WTC11 (cell line): ENCODE measurements around the gene FBXO9. TPM values are rescaled to one million over a fixed set of nuclear protein-coding genes. Genes with fewer than 3 reads are reported as not detected.
A peak's percentile ranks its signal among the peaks of the same experiment; 100 is the strongest.

Experiments used
- ATAC-seq: fragments of 200-7000 bp; cut with Tn5 transposase; 2 replicates; pipeline ENCODE4 v1.10.0; 2021; ENCODE audit warnings: mild to moderate bottlenecking, moderate library complexity
- CTCF ChIA-PET: fragments of 300-600 bp; sonication (Branson Sonifier 250); formaldehyde crosslinking; loops from one replicate; lab custom pipeline; 2021; ENCODE audit warnings: antibody characterized with exemption; lab: Charles Lee
- POLR2A ChIA-PET: fragments of 350-600 bp; sonication (Branson Sonifier 250); formaldehyde crosslinking; loops from one replicate; lab custom pipeline; 2021; ENCODE audit warnings: antibody characterized with exemption; lab: Charles Lee
- DNase-seq: peaks from one replicate; pipeline ENCODE4 v3.0.0; 2021; ENCODE audit warnings: low spot score
- H3K27ac Mint-ChIP-seq: 2 replicates; pipeline ENCODE4 v1.8.0; 2021; ENCODE audit warnings: mixed read lengths
- H3K27me3 Mint-ChIP-seq: 2 replicates; pipeline ENCODE4 v1.8.0; 2021; ENCODE audit warnings: low read depth, mild to moderate bottlenecking, moderate library complexity, mixed read lengths
- H3K36me3 Mint-ChIP-seq: 2 replicates; pipeline ENCODE4 v1.8.0; 2021; ENCODE audit warnings: mixed read lengths
- H3K4me1 Mint-ChIP-seq: 2 replicates; pipeline ENCODE4 v1.8.0; 2022; ENCODE audit warnings: mixed read lengths
- H3K4me3 Mint-ChIP-seq: 2 replicates; pipeline ENCODE4 v1.8.0; 2021; ENCODE audit warnings: mild to moderate bottlenecking, moderate library complexity, mixed read lengths
- H3K9me3 Mint-ChIP-seq: 2 replicates; pipeline ENCODE4 v1.8.0; 2021; ENCODE audit warnings: mixed read lengths
- ATF1 ChIP-seq: sonication (generic); formaldehyde crosslinking; IDR thresholded peaks from 2 replicates; pipeline ENCODE4 v1.8.1; 2023; ENCODE audit warnings: mild to moderate bottlenecking, moderate library complexity, missing genetic modification reagents
- CDX4 ChIP-seq: fragments of 250-450 bp; sonication (Bioruptor Pico); IDR thresholded peaks from 2 replicates; pipeline ENCODE4 v1.9.0; 2021; ENCODE audit warnings: moderate library complexity, mild to moderate bottlenecking, inconsistent platforms, borderline replicate concordance
- GABPB1 ChIP-seq: sonication (generic); formaldehyde crosslinking; IDR thresholded peaks from 2 replicates; pipeline ENCODE4 v1.8.1; 2023; ENCODE audit warnings: mild to moderate bottlenecking, missing genetic modification reagents
- HMGA2 ChIP-seq: fragments of 250-450 bp; sonication (Bioruptor Pico); IDR thresholded peaks from 2 replicates; pipeline ENCODE4 v1.4.0; 2021; ENCODE audit warnings: mild to moderate bottlenecking, moderate library complexity
- KAT7 ChIP-seq: sonication (generic); formaldehyde crosslinking; IDR thresholded peaks from 2 replicates; pipeline ENCODE4 v1.8.1; 2023; ENCODE audit warnings: missing genetic modification reagents, mild to moderate bottlenecking, borderline replicate concordance
- MYBL2 ChIP-seq: sonication (generic); formaldehyde crosslinking; IDR thresholded peaks from 2 replicates; pipeline ENCODE4 v1.8.1; 2023; ENCODE audit warnings: mild to moderate bottlenecking, moderate library complexity, missing genetic modification reagents
- NFYB ChIP-seq: sonication (generic); formaldehyde crosslinking; conservative IDR thresholded peaks from 2 replicates; pipeline ENCODE4 v1.8.0; 2022; ENCODE audit warnings: low read depth, missing genetic modification reagents
- NR1H2 ChIP-seq: sonication (generic); formaldehyde crosslinking; IDR thresholded peaks from 2 replicates; pipeline ENCODE4 v1.9.0; 2021; ENCODE audit warnings: mild to moderate bottlenecking, moderate library complexity, missing genetic modification reagents
- RELA ChIP-seq: sonication (generic); formaldehyde crosslinking; IDR thresholded peaks from 2 replicates; pipeline ENCODE4 v1.8.1; 2022; ENCODE audit warnings: missing genetic modification reagents, mild to moderate bottlenecking, borderline replicate concordance
- RORB ChIP-seq: fragments of 250-450 bp; sonication (Bioruptor Pico); IDR thresholded peaks from 2 replicates; pipeline ENCODE4 v1.9.0; 2021; ENCODE audit warnings: mild to moderate bottlenecking
- SMAD3 ChIP-seq: sonication (generic); formaldehyde crosslinking; IDR thresholded peaks from 2 replicates; pipeline ENCODE4 v1.8.0; 2022; ENCODE audit warnings: missing genetic modification reagents, mild to moderate bottlenecking, borderline replicate concordance
- SOX15 ChIP-seq: fragments of 250-450 bp; sonication (Bioruptor Pico); IDR thresholded peaks from 2 replicates; pipeline ENCODE4 v1.9.0; 2021; ENCODE audit warnings: mild to moderate bottlenecking
- SP1 ChIP-seq: sonication (generic); formaldehyde crosslinking; conservative IDR thresholded peaks from 2 replicates; pipeline ENCODE4 v1.8.1; 2022; ENCODE audit warnings: missing genetic modification reagents
- TEAD4 ChIP-seq: sonication (generic); formaldehyde crosslinking; IDR thresholded peaks from 2 replicates; pipeline ENCODE4 v1.8.0; 2022; ENCODE audit warnings: mild to moderate bottlenecking, missing genetic modification reagents
- ZBTB43 ChIP-seq: sonication (generic); formaldehyde crosslinking; IDR thresholded peaks from 2 replicates; pipeline ENCODE4 v1.8.1; 2023; ENCODE audit warnings: mild to moderate bottlenecking, missing genetic modification reagents
- ZNF423 ChIP-seq: fragments of 250-450 bp; sonication (Bioruptor Pico); IDR thresholded peaks from 2 replicates; pipeline ENCODE4 v2.1.2; 2022; ENCODE audit warnings: mild to moderate bottlenecking, moderate library complexity
- ZNF671 ChIP-seq: fragments of 250-450 bp; sonication (Bioruptor Pico); IDR thresholded peaks from 2 replicates; pipeline ENCODE4 v1.8.0; 2021; ENCODE audit warnings: mild to moderate bottlenecking
- total RNA-seq: library from RNA; stranded (reverse); gene quantifications from 3 replicates; pipeline ENCODE4 v1.2.3, GENCODE V29; 2021
- TF ChIP-seq, protein P1 (sequence below): fragments of 250-450 bp; sonication (Bioruptor Pico); IDR thresholded peaks from 2 replicates; pipeline ENCODE4 v1.9.0; 2021; ENCODE audit warnings: mild to moderate bottlenecking, borderline replicate concordance
- TF ChIP-seq, protein P2 (sequence below): sonication (generic); formaldehyde crosslinking; IDR thresholded peaks from 2 replicates; pipeline ENCODE4 v1.8.1; 2022; ENCODE audit warnings: missing genetic modification reagents, borderline replicate concordance
- TF ChIP-seq, protein P3 (sequence below): sonication (generic); formaldehyde crosslinking; IDR thresholded peaks from 2 replicates; pipeline ENCODE4 v1.8.1; 2023; ENCODE audit warnings: mild to moderate bottlenecking, missing genetic modification reagents, moderate library complexity
- TF ChIP-seq, protein P4 (sequence below): sonication (generic); formaldehyde crosslinking; IDR thresholded peaks from 2 replicates; pipeline ENCODE4 v1.8.0; 2022; ENCODE audit warnings: mild to moderate bottlenecking, missing genetic modification reagents

The FBXO9 gene
- total RNA-seq, 1 experiment from 2014 or later = 54.4 TPM

- ChIA-PET CTCF (interaction anchor here (1.5 to 1.9 kb wide), 2 partner anchors 71 to 248 kb away, joined by 3 to 10 read pairs; partner anchors contain the start of gene GSTA4), POLR2A (interaction anchor here (1.3 kb wide), 1 partner anchor 72 kb away, joined by 3 read pairs; the partner anchor contains the start of gene GSTA4)
- H3K9me3 Mint-ChIP-seq = no peaks in the 10 kb centered on the region
- TF ChIP-seq SOX15 (CRISPR knock-in tag) = no peak
- TF ChIP-seq, protein P1, sequence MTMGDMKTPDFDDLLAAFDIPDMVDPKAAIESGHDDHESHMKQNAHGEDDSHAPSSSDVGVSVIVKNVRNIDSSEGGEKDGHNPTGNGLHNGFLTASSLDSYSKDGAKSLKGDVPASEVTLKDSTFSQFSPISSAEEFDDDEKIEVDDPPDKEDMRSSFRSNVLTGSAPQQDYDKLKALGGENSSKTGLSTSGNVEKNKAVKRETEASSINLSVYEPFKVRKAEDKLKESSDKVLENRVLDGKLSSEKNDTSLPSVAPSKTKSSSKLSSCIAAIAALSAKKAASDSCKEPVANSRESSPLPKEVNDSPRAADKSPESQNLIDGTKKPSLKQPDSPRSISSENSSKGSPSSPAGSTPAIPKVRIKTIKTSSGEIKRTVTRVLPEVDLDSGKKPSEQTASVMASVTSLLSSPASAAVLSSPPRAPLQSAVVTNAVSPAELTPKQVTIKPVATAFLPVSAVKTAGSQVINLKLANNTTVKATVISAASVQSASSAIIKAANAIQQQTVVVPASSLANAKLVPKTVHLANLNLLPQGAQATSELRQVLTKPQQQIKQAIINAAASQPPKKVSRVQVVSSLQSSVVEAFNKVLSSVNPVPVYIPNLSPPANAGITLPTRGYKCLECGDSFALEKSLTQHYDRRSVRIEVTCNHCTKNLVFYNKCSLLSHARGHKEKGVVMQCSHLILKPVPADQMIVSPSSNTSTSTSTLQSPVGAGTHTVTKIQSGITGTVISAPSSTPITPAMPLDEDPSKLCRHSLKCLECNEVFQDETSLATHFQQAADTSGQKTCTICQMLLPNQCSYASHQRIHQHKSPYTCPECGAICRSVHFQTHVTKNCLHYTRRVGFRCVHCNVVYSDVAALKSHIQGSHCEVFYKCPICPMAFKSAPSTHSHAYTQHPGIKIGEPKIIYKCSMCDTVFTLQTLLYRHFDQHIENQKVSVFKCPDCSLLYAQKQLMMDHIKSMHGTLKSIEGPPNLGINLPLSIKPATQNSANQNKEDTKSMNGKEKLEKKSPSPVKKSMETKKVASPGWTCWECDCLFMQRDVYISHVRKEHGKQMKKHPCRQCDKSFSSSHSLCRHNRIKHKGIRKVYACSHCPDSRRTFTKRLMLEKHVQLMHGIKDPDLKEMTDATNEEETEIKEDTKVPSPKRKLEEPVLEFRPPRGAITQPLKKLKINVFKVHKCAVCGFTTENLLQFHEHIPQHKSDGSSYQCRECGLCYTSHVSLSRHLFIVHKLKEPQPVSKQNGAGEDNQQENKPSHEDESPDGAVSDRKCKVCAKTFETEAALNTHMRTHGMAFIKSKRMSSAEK (CRISPR knock-in tag) = no peak
- TF ChIP-seq ZNF671 = no peak
- H3K4me3 Mint-ChIP-seq = peak overlapping the region; percentile 100
- no peaks in the 10 kb centered on the region for H3K27me3 Mint-ChIP-seq
- ATAC-seq (no peak), DNase-seq (no peak)
- H3K36me3 Mint-ChIP-seq = no peaks in the 10 kb centered on the region
- H3K27ac Mint-ChIP-seq = no peak overlapping the region
- peaks cover 16% of the 10 kb centered on the region for H3K4me1 Mint-ChIP-seq
Measured at GRCh38 chr6:53066874-53067706, 1.9 kb downstream of the FBXO9 start.

- no peaks in the 10 kb centered on the region for H3K36me3 Mint-ChIP-seq
- H3K27ac Mint-ChIP-seq = no peak overlapping the region
- ChIA-PET POLR2A (interaction anchor here (0.7 kb wide), 1 partner anchor 72 kb away, joined by 6 read pairs; no protein-coding TSS in a partner anchor), CTCF (interaction anchor here (0.8 kb wide), 1 partner anchor 70 kb away, joined by 5 read pairs; no protein-coding TSS in a partner anchor)
- H3K4me3 Mint-ChIP-seq = no peak overlapping the region
- no peak for ATAC-seq
- H3K4me1 Mint-ChIP-seq = peaks cover 9% of the 10 kb centered on the region
- DNase-seq = no peak
- no peaks in the 10 kb centered on the region for H3K9me3 Mint-ChIP-seq
- no peaks in the 10 kb centered on the region for H3K27me3 Mint-ChIP-seq
- no peak for TF ChIP-seq ZBTB43 (CRISPR knock-in tag)
- TF ChIP-seq RELA (CRISPR knock-in tag) = no peak
- TF ChIP-seq, protein P2, sequence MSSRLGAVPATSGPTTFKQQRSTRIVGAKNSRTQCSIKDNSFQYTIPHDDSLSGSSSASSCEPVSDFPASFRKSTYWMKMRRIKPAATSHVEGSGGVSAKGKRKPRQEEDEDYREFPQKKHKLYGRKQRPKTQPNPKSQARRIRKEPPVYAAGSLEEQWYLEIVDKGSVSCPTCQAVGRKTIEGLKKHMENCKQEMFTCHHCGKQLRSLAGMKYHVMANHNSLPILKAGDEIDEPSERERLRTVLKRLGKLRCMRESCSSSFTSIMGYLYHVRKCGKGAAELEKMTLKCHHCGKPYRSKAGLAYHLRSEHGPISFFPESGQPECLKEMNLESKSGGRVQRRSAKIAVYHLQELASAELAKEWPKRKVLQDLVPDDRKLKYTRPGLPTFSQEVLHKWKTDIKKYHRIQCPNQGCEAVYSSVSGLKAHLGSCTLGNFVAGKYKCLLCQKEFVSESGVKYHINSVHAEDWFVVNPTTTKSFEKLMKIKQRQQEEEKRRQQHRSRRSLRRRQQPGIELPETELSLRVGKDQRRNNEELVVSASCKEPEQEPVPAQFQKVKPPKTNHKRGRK (CRISPR knock-in tag) = no peak
- TF ChIP-seq MYBL2 (CRISPR knock-in tag) = no peak
- TF ChIP-seq, protein P3, sequence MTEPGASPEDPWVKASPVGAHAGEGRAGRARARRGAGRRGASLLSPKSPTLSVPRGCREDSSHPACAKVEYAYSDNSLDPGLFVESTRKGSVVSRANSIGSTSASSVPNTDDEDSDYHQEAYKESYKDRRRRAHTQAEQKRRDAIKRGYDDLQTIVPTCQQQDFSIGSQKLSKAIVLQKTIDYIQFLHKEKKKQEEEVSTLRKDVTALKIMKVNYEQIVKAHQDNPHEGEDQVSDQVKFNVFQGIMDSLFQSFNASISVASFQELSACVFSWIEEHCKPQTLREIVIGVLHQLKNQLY = no peak
- TF ChIP-seq SMAD3 (CRISPR knock-in tag) = no peak
- no peak for TF ChIP-seq NFYB (CRISPR knock-in tag)
- no peak for TF ChIP-seq SP1 (CRISPR knock-in tag)
- TF ChIP-seq, protein P4, sequence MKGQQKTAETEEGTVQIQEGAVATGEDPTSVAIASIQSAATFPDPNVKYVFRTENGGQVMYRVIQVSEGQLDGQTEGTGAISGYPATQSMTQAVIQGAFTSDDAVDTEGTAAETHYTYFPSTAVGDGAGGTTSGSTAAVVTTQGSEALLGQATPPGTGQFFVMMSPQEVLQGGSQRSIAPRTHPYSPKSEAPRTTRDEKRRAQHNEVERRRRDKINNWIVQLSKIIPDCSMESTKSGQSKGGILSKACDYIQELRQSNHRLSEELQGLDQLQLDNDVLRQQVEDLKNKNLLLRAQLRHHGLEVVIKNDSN (CRISPR knock-in tag) = no peak
- TF ChIP-seq RORB (CRISPR knock-in tag) = no peak
- TF ChIP-seq ZNF423 = no peak
- no peak for TF ChIP-seq CDX4 (CRISPR knock-in tag)
- TF ChIP-seq HMGA2 = no peak
- no peak for TF ChIP-seq GABPB1 (CRISPR knock-in tag)
- no peak for TF ChIP-seq ATF1 (CRISPR knock-in tag)
- no peak for TF ChIP-seq TEAD4 (CRISPR knock-in tag)
- no peak for TF ChIP-seq KAT7 (CRISPR knock-in tag)
- TF ChIP-seq NR1H2 (CRISPR knock-in tag) = no peak
Measured at GRCh38 chr6:53067849-53068361, 2.7 kb downstream of the FBXO9 start.
